GM21390 (cell line): ENCODE results near the gene TBC1D22A.

ENCODE experiments used
- ATAC-seq: cut with Tn5 transposase; IDR thresholded peaks from one replicate; pipeline ENCODE4 v1.9.1; 2021; ENCODE audit not compliant: unreplicated experiment

TBC1D22A gene

GRCh38 chr22:47052236-47053012 is 290.0 kb downstream of the TBC1D22A start:
- no peak for ATAC-seq

DNA sequence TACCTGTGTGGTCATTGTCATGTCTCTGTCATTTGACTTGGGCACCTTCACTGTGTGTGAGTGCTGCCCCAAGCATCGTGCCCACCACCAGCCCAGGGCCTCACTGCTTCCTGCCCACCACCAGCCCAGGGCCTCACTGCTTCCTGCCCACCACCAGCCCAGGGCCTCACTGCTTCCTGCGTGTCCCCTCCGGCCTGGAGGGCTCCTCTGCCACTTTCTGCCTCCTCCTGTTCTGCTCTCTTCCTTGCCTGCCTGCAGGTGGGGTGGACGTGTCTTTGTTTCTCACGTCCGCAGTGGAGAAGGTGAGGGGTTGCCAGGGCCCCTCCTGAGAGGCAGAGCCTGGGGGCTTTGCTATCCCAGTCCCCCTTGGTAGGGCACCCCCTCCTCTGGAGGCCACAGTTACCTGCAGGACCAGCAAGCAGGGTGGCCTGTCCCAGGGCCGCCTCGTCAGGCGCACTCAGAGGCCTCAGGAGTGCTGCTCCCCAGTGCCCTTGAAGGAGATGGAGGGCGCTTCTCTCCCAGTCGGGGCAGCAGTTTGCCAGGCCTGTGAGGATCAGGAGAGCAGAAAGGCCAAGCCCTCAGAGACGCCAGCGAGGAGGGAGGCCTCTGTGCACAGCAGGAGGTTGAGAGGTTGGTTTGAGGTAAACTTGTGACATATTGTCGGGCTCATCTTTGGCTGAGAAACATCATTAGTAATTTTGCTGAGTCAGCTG is 290.7 kb downstream of the TBC1D22A start:
- ATAC-seq, result no peak

- ATAC-seq, result no peak
Observed at GRCh38 chr22:47053726-47054141, 291.3 kb downstream of the TBC1D22A start.

GRCh38 chr22:47054231-47055072 is 292.0 kb downstream of the TBC1D22A start:
- ATAC-seq, result no peak

GRCh38 chr22:47055073-47055355 is 292.6 kb downstream of the TBC1D22A start:
- ATAC-seq, result no peak

GRCh38 chr22:47055461-47055860 is 293.0 kb downstream of the TBC1D22A start:
- no peak for ATAC-seq

- ATAC-seq, result no peak
Observed at GRCh38 chr22:47055921-47056320, 293.5 kb downstream of the TBC1D22A start.

DNA sequence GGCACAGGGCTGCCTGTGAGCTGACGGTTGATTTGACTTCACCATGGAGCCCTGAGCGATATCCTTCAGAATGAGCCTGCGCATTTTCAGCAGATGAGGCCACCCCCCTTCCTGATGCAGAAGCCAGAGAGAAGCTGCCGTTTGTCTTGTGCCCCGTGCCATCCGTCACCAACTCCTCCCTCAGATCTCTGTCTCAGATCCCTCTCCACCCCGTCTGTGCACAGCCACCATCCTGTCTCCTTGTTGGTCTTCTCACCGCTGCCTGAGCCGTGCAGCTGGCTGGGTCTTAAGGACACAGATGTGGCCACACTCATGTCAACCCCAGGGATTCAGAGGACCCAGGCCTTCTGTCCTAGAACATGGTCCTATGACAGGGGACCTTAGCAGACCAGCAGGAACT is 293.9 kb downstream of the TBC1D22A start:
- ATAC-seq, result no peak

- ATAC-seq, result no peak
Observed at GRCh38 chr22:47056776-47057470, 294.5 kb downstream of the TBC1D22A start.

DNA sequence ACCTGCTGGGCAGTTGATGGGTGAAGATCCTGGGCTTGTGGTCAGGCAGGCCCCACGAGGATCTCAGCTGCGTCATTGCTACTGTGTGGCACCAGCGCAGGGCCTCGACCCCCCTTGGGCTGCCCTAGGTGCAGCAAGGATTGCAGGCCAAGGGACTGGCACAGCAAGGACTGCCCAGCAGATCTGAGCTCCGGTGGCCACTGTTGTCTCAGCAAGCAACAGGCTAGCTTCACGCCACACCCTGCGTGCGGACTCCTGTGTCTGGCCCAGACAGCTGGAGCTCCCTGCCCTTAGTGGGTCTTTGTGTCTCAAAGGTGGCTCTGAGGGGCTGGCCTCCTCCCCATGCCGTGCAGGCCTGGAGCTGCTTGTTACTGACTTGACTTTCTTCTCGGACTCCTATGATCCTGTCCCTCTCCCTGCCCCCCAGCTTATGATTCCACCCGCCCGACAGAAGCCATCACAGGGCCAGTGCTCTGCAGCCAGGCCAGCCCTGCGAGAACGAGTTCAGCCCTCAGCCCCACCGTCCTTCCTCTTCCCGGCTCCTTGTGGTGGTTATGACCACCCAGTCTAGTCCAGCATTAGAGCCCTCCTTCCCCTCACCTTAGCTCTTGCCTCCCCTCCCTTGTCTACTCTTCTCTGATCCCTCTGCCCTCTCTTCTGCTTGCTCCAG is 295.6 kb downstream of the TBC1D22A start:
- no peak for ATAC-seq

- ATAC-seq, result no peak
Observed at GRCh38 chr22:47059076-47059475, 296.6 kb downstream of the TBC1D22A start.

DNA sequence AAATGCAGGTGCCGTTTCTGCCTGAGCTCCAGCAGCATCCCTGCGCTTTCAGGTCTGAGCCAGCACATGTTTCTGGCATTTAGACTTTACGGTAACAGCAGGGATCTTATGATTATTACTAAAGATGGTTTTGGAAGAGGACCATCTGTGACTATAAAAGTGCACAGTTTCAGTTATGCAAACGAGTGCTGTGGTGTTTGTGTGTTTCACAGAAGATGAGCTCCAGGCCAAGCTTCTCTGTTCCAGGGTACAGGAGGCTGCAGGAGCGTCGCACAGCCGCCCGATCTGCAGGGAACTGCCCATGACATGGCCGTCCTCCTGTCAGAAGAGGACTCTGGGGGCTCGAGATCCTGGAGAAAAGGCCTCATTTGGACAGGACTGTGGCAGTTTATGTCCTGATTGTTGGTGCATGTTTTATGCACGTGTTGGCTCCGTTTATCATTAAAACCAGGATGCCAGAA is 297.3 kb downstream of the TBC1D22A start:
- ATAC-seq, result no peak

DNA sequence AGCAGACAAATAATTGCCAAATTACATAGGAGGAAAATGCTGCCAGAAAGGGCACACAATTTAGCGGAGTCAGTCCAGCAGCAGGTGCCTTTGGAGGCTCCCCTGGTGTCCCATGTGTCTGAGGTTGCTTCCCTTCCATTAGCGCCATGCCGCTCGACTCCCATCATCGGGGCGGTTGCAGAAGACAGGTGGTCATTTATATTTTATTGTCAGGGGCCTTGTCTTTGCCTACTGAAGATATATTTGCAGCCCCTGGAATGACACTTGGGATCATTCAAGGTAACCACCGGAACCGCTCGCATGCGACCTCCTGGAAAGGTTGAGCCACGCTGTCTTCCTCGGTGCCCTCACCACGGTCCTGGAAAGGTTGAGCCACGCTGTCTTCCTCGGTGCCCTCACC is 298.3 kb downstream of the TBC1D22A start:
- ATAC-seq, result no peak

GRCh38 chr22:47061226-47061625 is 298.8 kb downstream of the TBC1D22A start:
- ATAC-seq, result no peak

DNA sequence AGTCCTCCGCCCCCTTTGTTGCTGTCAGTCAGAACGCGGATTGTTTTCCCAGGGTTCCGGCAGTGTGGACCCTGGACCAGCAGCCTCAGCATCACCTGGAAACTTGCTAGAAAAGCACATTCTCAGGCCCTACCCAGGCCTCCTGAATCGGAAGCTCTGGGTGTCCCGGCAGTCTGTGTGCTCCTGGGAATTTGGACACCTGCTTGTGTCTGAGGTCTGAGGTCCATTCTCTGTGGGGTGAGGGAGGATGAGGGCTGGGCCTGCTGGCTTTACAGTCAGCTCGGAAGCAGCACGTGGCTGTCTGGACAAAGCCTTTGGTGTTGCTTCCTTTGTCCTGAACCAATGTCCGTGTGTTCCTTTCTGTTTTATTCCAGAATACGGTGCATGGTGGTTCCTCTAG is 299.7 kb downstream of the TBC1D22A start:
- ATAC-seq, result no peak

GRCh38 chr22:47063071-47063509 is 300.6 kb downstream of the TBC1D22A start:
- no peak for ATAC-seq

GRCh38 chr22:47063606-47064005 is 301.2 kb downstream of the TBC1D22A start:
- no peak for ATAC-seq

GRCh38 chr22:47064016-47064415 is 301.6 kb downstream of the TBC1D22A start:
- no peak for ATAC-seq

DNA sequence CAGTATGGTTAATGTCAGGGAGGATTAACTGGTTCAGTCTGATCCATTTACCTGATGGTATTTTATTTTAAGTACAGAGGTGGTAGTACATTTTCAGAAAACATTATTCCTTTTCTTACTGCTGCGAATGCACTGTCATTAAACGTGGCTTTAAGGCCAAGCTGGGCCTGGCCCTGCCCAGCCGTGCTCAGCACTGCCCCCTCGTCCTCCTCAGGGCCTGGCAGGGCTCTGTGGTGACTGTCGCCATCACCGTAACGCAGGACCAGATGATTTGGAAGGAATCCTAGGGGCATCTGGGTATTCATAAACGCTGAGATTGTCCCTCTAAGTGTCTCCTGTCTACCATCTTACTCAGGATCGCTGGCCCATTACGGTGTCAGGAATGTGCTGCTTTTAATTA is 302.0 kb downstream of the TBC1D22A start:
- no peak for ATAC-seq
